MM.1S (cell line): ENCODE measurements around the gene IL17RB.

Experiments
- DNase-seq: peaks from one replicate; pipeline ENCODE4 v3.0.0-alpha.2; 2015
- H2AFZ ChIP-seq: fragments of 300-600 bp; sonication (generic); 2 replicates; pipeline ENCODE4 v1.6.0; 2016; ENCODE audit warnings: antibody characterized with exemption, low read length
- H3F3A ChIP-seq: fragments of 300-600 bp; sonication (generic); 2 replicates; pipeline ENCODE4 v1.6.1; 2016; ENCODE audit warnings: mild to moderate bottlenecking, antibody characterized with exemption, low read length, moderate library complexity, mixed read lengths; ENCODE audit not compliant: insufficient read depth
- H3K27ac ChIP-seq: fragments of 300-600 bp; sonication (generic); 2 replicates; pipeline ENCODE4 v1.5.1; 2016; ENCODE audit warnings: mild to moderate bottlenecking, low read length
- H3K27me3 ChIP-seq: fragments of 300-600 bp; sonication (generic); replicated peaks from 2 replicates; pipeline ENCODE4 v1.6.0; 2016; ENCODE audit warnings: low read length; ENCODE audit not compliant: insufficient read depth
- H3K36me3 ChIP-seq: fragments of 300-600 bp; sonication (generic); replicated peaks from 2 replicates; pipeline ENCODE4 v1.6.1; 2016; ENCODE audit warnings: mild to moderate bottlenecking, low read length, mixed read lengths; ENCODE audit not compliant: insufficient read depth
- H3K4me1 ChIP-seq: fragments of 300-600 bp; sonication (generic); 2 replicates; pipeline ENCODE4 v1.6.1; 2016; ENCODE audit warnings: low read length, mixed read lengths
- H3K4me2 ChIP-seq: fragments of 300-600 bp; sonication (generic); 2 replicates; pipeline ENCODE4 v1.6.0; 2016; ENCODE audit warnings: low read depth, low read length
- H3K4me3 ChIP-seq: fragments of 300-600 bp; sonication (generic); 2 replicates; pipeline ENCODE4 v1.5.1; 2016; ENCODE audit warnings: low read length, mixed read lengths
- H3K79me2 ChIP-seq: fragments of 300-600 bp; sonication (generic); 2 replicates; pipeline ENCODE4 v1.6.1; 2016; ENCODE audit warnings: mixed run types, low read length, mixed read lengths
- H3K9ac ChIP-seq: fragments of 300-600 bp; sonication (generic); 2 replicates; pipeline ENCODE4 v1.6.1; 2016; ENCODE audit warnings: low read length, mixed read lengths
- H3K9me2 ChIP-seq: fragments of 300-600 bp; sonication (generic); replicated peaks from 2 replicates; pipeline ENCODE4 v1.6.1; 2016; ENCODE audit warnings: mild to moderate bottlenecking, low read length, mixed read lengths; ENCODE audit not compliant: insufficient read depth
- H3K9me3 ChIP-seq: fragments of 300-600 bp; sonication (generic); replicated peaks from 2 replicates; pipeline ENCODE4 v1.6.1; 2016; ENCODE audit warnings: mild to moderate bottlenecking, low read length, mixed read lengths; ENCODE audit not compliant: insufficient read depth
- H4K20me1 ChIP-seq: fragments of 300-600 bp; sonication (generic); 2 replicates; pipeline ENCODE4 v1.6.1; 2016; ENCODE audit warnings: mild to moderate bottlenecking, low read length, moderate library complexity, mixed read lengths; ENCODE audit not compliant: insufficient read depth
- EZH2 ChIP-seq: fragments of 300-600 bp; sonication (generic); optimal IDR thresholded peaks from 2 replicates; pipeline ENCODE3; 2017; ENCODE audit warnings: low read depth, mild to moderate bottlenecking, antibody characterized with exemption, low read length, mixed read lengths
- EZH2phosphoT487 ChIP-seq: fragments of 300-600 bp; sonication (generic); IDR thresholded peaks from 2 replicates; pipeline ENCODE4 v1.6.1; 2018; ENCODE audit warnings: antibody characterized with exemption, low read length
- TF ChIP-seq, protein P1 (sequence below): fragments of 300-600 bp; sonication (generic); IDR thresholded peaks from 2 replicates; pipeline ENCODE4 v1.5.1; 2016; ENCODE audit warnings: antibody characterized with exemption, low read length, mixed read lengths

IL17RB gene

DNA sequence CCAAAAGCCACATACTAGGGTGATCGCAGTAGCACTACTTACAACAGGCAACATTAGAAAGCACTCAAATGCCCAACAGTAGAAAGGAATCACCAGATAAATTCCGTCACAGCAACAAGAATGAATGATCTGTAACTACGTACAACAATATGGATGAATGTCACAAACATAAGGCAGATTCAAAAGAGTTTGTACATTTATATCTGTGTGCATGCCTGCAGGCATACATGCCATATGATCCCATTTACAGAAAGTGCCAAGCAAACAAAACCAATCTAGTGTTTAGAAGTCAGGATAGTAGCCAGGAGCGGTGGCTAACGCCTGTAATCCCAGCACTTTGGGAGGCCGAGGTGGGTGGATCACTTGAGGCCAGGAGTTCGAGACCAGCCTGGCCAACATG lies 3.5 kb downstream of the IL17RB start:
- H2AFZ ChIP-seq, result no peak overlapping the region
- no peak overlapping the region for H3K4me2 ChIP-seq
- no peak for DNase-seq
- no peak overlapping the region for H3K4me3 ChIP-seq
- H3K79me2 ChIP-seq, result no peaks in the 10 kb centered on the region; the same call in 1 of the 2 replicates
- no peaks in the 10 kb centered on the region for H3K36me3 ChIP-seq
- no peaks in the 10 kb centered on the region for H3K27me3 ChIP-seq
- peaks cover 9% of the 10 kb centered on the region for H3F3A ChIP-seq
- no peak overlapping the region for H3K27ac ChIP-seq
- H3K9ac ChIP-seq, result no peak overlapping the region
- H3K4me1 ChIP-seq, result peaks cover 3% of the 10 kb centered on the region
- TF ChIP-seq, protein P1, sequence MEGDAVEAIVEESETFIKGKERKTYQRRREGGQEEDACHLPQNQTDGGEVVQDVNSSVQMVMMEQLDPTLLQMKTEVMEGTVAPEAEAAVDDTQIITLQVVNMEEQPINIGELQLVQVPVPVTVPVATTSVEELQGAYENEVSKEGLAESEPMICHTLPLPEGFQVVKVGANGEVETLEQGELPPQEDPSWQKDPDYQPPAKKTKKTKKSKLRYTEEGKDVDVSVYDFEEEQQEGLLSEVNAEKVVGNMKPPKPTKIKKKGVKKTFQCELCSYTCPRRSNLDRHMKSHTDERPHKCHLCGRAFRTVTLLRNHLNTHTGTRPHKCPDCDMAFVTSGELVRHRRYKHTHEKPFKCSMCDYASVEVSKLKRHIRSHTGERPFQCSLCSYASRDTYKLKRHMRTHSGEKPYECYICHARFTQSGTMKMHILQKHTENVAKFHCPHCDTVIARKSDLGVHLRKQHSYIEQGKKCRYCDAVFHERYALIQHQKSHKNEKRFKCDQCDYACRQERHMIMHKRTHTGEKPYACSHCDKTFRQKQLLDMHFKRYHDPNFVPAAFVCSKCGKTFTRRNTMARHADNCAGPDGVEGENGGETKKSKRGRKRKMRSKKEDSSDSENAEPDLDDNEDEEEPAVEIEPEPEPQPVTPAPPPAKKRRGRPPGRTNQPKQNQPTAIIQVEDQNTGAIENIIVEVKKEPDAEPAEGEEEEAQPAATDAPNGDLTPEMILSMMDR, result no peak
- TF ChIP-seq EZH2phosphoT487 (no peak), EZH2 (no peak)
- H3K9me3 ChIP-seq, result no peaks in the 10 kb centered on the region
- no peaks in the 10 kb centered on the region for H3K9me2 ChIP-seq
- H4K20me1 ChIP-seq, result no peaks in the 10 kb centered on the region

DNA sequence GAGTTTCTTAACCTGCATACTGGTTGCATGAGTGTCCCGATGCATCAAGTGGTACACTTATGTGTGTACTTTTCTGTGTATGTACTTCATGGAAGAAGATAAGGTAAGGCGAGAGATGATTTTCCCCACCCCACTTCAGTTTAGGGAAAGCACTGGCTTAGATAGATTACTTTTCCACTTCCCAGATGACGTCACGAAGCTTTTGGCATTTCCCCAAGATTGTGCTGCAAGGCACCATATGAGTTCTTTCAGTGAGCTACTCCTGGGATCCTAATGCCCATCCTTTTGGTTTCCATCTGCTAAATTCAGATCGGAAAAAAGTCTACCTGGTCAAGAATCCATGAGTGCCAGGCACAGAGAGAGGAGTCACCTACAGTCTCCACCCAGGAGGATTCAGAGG lies 4.5 kb downstream of the IL17RB start:
- Histone ChIP-seq H3K36me3 (no peaks in the 10 kb centered on the region), H4K20me1 (no peaks in the 10 kb centered on the region), H3K79me2 (no peaks in the 10 kb centered on the region), H3K4me3 (no peak overlapping the region), H3F3A (no peaks in the 10 kb centered on the region), H3K4me1 (no peaks in the 10 kb centered on the region), H3K9me2 (no peaks in the 10 kb centered on the region), H3K9me3 (no peaks in the 10 kb centered on the region), H3K9ac (no peak overlapping the region), H3K27ac (no peak overlapping the region), H3K4me2 (no peak overlapping the region), H3K27me3 (no peaks in the 10 kb centered on the region), H2AFZ (no peak overlapping the region)
- no peak for DNase-seq
- TF ChIP-seq, protein P1, result no peak
- no peak for TF ChIP-seq EZH2phosphoT487
- no peak for TF ChIP-seq EZH2

DNA sequence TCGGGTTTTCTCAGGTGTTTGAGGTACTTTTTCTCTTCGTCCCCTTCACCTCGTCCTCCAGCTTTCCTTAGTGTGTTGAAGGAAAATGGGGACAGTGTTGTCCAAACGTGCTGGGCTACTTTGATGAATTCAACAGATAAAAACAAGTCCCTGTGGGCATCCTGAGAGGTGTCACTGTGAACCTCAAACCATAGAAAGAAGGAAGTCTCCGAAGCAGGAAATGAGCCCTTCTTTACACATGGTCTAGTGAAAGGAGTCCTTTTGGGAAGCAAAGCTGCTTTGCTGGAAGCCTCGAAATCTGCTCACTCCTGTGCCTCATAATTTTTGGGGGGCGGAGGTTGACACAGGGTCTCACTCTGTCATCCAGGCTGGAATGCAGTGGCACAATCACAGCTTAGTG lies 10.6 kb downstream of the IL17RB start:
- Histone ChIP-seq H4K20me1 (no peaks in the 10 kb centered on the region), H3K9ac (no peak overlapping the region), H3K4me2 (no peak overlapping the region)

More for the DNA sequence above, 10.6 kb downstream of the IL17RB start:
- Histone ChIP-seq H3K27ac (no peak overlapping the region), H3K9me2 (no peaks in the 10 kb centered on the region), H3K4me3 (no peak overlapping the region), H3K27me3 (no peaks in the 10 kb centered on the region), H3K9me3 (no peaks in the 10 kb centered on the region), H3K4me1 (no peaks in the 10 kb centered on the region), H3F3A (no peaks in the 10 kb centered on the region), H2AFZ (no peak overlapping the region), H3K79me2 (no peaks in the 10 kb centered on the region), H3K36me3 (0 out of 2 replicates have a peak, but pooled peaks cover 3% of the 10 kb centered on the region)
- DNase-seq, result no peak
- TF ChIP-seq, protein P1, result no peak
- TF ChIP-seq EZH2, result no peak
- TF ChIP-seq EZH2phosphoT487, result no peak
